Lower leg skin (tissue), 4 donors: ENCODE measurements around the gene B3GNT8. TPM values are rescaled to one million over a fixed set of nuclear protein-coding genes. Genes with fewer than 3 reads are reported as not detected.

Source experiments
- DNase-seq, 2 donors: peaks; one replicate each; pipeline ENCODE4 v3.0.0-alpha.2; 2019; ENCODE audit warnings: low spot score in 2 of 2
- H3K4me3 ChIP-seq: fragments of 200-600 bp; sonication (generic); 2 replicates; pipeline ENCODE4 v1.5.1; 2017; ENCODE audit warnings: mild to moderate bottlenecking, low read depth; ENCODE audit not compliant: poor library complexity, severe bottlenecking
- CTCF ChIP-seq, 3 donors: fragments of 450-650 bp; IDR thresholded peaks; one replicate each; pipeline ENCODE4 v1.5.1; 2016; ENCODE audit warnings: antibody characterized with exemption in 3 of 3, mild to moderate bottlenecking in 3 of 3, moderate library complexity in 2 of 3
- POLR2A ChIP-seq, 2 donors: fragments of 450-650 bp; IDR thresholded peaks; one replicate each; pipeline ENCODE4 v1.6.1; 2016 to 2017; ENCODE audit warnings: antibody characterized with exemption in 2 of 2, mild to moderate bottlenecking in 1 of 2, moderate library complexity in 1 of 2
- WGBS, 2 donors: methylation state at CpG; one replicate each; pipeline ENCODE4 v1.1.5; 2018; 5-methylcytosine and 5-hydroxymethylcytosine counted together
- intact Hi-C: fragments of 100-400 bp; cut with DNase I; formaldehyde crosslinking; loops from one replicate; pipeline ENCODE4 v1.15.0; 2023; ENCODE audit warnings: low total_unique reads
- total RNA-seq, 4 donors: library from RNA; depleted of rRNA; stranded (reverse); fragments of >200 nt; gene quantifications; one replicate each; pipeline ENCODE4 v1.1.0, GENCODE V29; 2016

The B3GNT8 gene
- total RNA-seq, 4 donors from 2014 or later: 9.2 to 33.3 (median 16.7) TPM

- intact Hi-C loops: no loop called here
- H3K4me3 ChIP-seq: peak within 1 kb of the TSS; percentile 98
- no peak for TF ChIP-seq CTCF (IDR thresholded peaks at IDR 0.05)
- TF ChIP-seq POLR2A (IDR thresholded peaks at IDR 0.05): no peak
- DNase-seq: peak; percentile 99 to 100
- 0% methylated on average over 30 to 50 of the region's 50 CpGs for WGBS, 2 donors
Measured at GRCh38 chr19:41397086-41398049, 29.8 kb downstream of the B3GNT8 start, which contains the start of the genes BCKDHA and EXOSC5. Gene BCKDHA (plus strand): TSS chr19:41397818. CDS start chr19:41397828, 10 bp downstream. Gene EXOSC5 (minus strand): TSS chr19:41397359. CDS start chr19:41397328, 31 bp downstream.

GRCh38 chr19:41395355-41395754 lies 31.8 kb downstream of the B3GNT8 start:
- TF ChIP-seq CTCF (IDR thresholded peaks at IDR 0.05) (no peak), POLR2A (IDR thresholded peaks at IDR 0.05) (no peak)
- intact Hi-C loops: no loop called here
- WGBS, 2 donors: 55 to 70% methylated on average over 6 of the region's 6 CpGs
- no peak overlapping the region for H3K4me3 ChIP-seq
- DNase-seq: no peak

GRCh38 chr19:41392775-41393174 lies 34.4 kb downstream of the B3GNT8 start:
- 80 to 88% methylated on average over 12 of the region's 12 CpGs for WGBS, 2 donors
- intact Hi-C loops: no loop called here

GRCh38 chr19:41391618-41392017 lies 35.6 kb downstream of the B3GNT8 start:
- WGBS, 2 donors: 83% methylated on average over 11 of the region's 11 CpGs
- TF ChIP-seq CTCF (IDR thresholded peaks at IDR 0.05) (no peak), POLR2A (IDR thresholded peaks at IDR 0.05) (no peak)
- no peak for DNase-seq
- intact Hi-C loops: no loop called here
- H3K4me3 ChIP-seq: no peak overlapping the region

More at GRCh38 chr19:41392775-41393174, 34.4 kb downstream of the B3GNT8 start:
- no peak for DNase-seq
- H3K4me3 ChIP-seq: no peak overlapping the region
- TF ChIP-seq POLR2A (IDR thresholded peaks at IDR 0.05) (no peak), CTCF (IDR thresholded peaks at IDR 0.05) (no peak)

GRCh38 chr19:41386442-41386841 lies 40.7 kb downstream of the B3GNT8 start:
- H3K4me3 ChIP-seq: no peak overlapping the region
- TF ChIP-seq CTCF (IDR thresholded peaks at IDR 0.05) (no peak), POLR2A (IDR thresholded peaks at IDR 0.05) (no peak)
- WGBS, 2 donors: 48 to 60% methylated on average over 13 of the region's 13 CpGs
- intact Hi-C loops: no loop called here
- no peak for DNase-seq
